ENCODE measurements around the gene CRYBG3. TPM values are rescaled to one million over a fixed set of nuclear protein-coding genes. Genes with fewer than 3 reads are reported as not detected.

Gene CRYBG3
- total RNA-seq, 1 donor from 2014 or later: 6.5 TPM

- H3K27ac Mint-ChIP-seq (ENCODE audit: unreplicated experiment): no peak overlapping the region
Observed at GRCh38 chr3:97979610-97980009, 157.8 kb downstream of the CRYBG3 start.

DNA sequence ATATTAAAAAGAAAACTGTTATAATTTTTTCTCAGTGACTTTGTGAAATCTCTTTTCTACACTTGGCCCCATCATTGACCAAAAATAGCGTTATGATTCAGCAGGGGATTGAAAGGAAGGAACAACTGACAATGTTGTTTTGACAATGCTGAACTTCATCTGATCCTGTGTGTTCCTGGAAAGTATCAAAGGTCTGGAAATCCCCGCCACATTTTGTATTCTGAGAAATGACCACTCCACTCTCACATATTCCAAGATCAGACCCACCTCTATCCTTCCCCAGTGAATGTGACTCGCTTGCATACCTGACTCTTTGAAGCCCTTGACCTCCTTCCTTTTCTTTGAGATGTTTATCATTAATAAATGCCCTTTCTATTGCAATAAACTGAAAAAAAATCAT is 160.1 kb downstream of the CRYBG3 start:
- Mint-ChIP-seq H3K27ac (ENCODE audit: unreplicated experiment) (no peak overlapping the region), H3K4me1 (peaks cover 8% of the 10 kb centered on the region), H3K9me3 (no peaks in the 10 kb centered on the region), H3K4me3 (no peak overlapping the region), H3K36me3 (ENCODE audit: low read depth) (no peaks in the 10 kb centered on the region), H3K27me3 (ENCODE audit: low read depth) (no peaks in the 10 kb centered on the region)
- no peak for TF ChIP-seq CTCF (conservative IDR thresholded peaks at IDR 0.05)
- no peak for DNase-seq (ENCODE audit: low read depth, low spot score)

More at GRCh38 chr3:97979610-97980009, 157.8 kb downstream of the CRYBG3 start:
- TF ChIP-seq CTCF (conservative IDR thresholded peaks at IDR 0.05): no peak
- no peak overlapping the region for H3K4me3 Mint-ChIP-seq
- H3K27me3 Mint-ChIP-seq (ENCODE audit: low read depth): no peaks in the 10 kb centered on the region
- H3K4me1 Mint-ChIP-seq: peaks cover 8% of the 10 kb centered on the region
- H3K36me3 Mint-ChIP-seq (ENCODE audit: low read depth): no peaks in the 10 kb centered on the region
- DNase-seq (ENCODE audit: low read depth, low spot score): no peak
- no peaks in the 10 kb centered on the region for H3K9me3 Mint-ChIP-seq

GRCh38 chr3:97983933-97984491 is 162.2 kb downstream of the CRYBG3 start:
- H3K9me3 Mint-ChIP-seq: peaks cover 3% of the 10 kb centered on the region
- no peak overlapping the region for H3K4me3 Mint-ChIP-seq
- no peaks in the 10 kb centered on the region for H3K27me3 Mint-ChIP-seq (ENCODE audit: low read depth)
- DNase-seq (ENCODE audit: low read depth, low spot score): no peak
- no peaks in the 10 kb centered on the region for H3K36me3 Mint-ChIP-seq (ENCODE audit: low read depth)
- TF ChIP-seq CTCF (conservative IDR thresholded peaks at IDR 0.05): no peak
- no peak overlapping the region for H3K27ac Mint-ChIP-seq (ENCODE audit: unreplicated experiment)
- H3K4me1 Mint-ChIP-seq: peaks cover 8% of the 10 kb centered on the region

DNA sequence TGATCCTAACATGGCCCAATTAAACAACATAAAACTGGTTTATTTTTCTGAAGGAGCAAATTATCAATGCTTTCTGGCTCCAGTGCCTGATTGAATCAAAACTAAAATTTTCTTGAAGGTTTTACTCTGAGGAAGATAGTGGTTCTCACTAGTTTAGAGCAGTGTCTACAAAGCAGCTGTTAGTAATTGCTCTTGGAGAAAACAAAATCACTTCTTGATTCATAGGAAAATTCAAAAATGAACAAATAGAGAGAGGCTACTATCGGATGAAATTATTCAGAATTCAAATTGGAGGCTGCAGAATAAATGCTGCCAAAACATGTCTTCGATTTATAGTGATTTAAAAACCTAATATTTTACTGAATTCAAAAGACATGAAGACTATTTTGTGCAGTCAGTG is 165.5 kb downstream of the CRYBG3 start:
- Mint-ChIP-seq H3K27me3 (ENCODE audit: low read depth) (no peaks in the 10 kb centered on the region), H3K9me3 (peaks cover 6% of the 10 kb centered on the region), H3K4me1 (peaks cover 8% of the 10 kb centered on the region), H3K4me3 (no peak overlapping the region), H3K27ac (ENCODE audit: unreplicated experiment) (no peak overlapping the region), H3K36me3 (ENCODE audit: low read depth) (no peaks in the 10 kb centered on the region)
- no peak for TF ChIP-seq CTCF (conservative IDR thresholded peaks at IDR 0.05)
- no peak for DNase-seq (ENCODE audit: low read depth, low spot score)

GRCh38 chr3:97988784-97989568 is 167.2 kb downstream of the CRYBG3 start:
- Mint-ChIP-seq H3K4me3 (no peak overlapping the region), H3K9me3 (peaks cover 6% of the 10 kb centered on the region), H3K36me3 (ENCODE audit: low read depth) (no peaks in the 10 kb centered on the region), H3K27ac (ENCODE audit: unreplicated experiment) (no peak overlapping the region), H3K4me1 (peaks cover 4% of the 10 kb centered on the region), H3K27me3 (ENCODE audit: low read depth) (peaks cover 8% of the 10 kb centered on the region)
- DNase-seq (ENCODE audit: low read depth, low spot score): no peak
- no peak for TF ChIP-seq CTCF (conservative IDR thresholded peaks at IDR 0.05)
